ENCODE data around the gene TOMM22.
"Not testable (repeated sequence)": the region's sequence is repeated elsewhere in the genome, so short reads cannot be mapped to it uniquely, and the experiment has no call there.

Gene TOMM22

DNA sequence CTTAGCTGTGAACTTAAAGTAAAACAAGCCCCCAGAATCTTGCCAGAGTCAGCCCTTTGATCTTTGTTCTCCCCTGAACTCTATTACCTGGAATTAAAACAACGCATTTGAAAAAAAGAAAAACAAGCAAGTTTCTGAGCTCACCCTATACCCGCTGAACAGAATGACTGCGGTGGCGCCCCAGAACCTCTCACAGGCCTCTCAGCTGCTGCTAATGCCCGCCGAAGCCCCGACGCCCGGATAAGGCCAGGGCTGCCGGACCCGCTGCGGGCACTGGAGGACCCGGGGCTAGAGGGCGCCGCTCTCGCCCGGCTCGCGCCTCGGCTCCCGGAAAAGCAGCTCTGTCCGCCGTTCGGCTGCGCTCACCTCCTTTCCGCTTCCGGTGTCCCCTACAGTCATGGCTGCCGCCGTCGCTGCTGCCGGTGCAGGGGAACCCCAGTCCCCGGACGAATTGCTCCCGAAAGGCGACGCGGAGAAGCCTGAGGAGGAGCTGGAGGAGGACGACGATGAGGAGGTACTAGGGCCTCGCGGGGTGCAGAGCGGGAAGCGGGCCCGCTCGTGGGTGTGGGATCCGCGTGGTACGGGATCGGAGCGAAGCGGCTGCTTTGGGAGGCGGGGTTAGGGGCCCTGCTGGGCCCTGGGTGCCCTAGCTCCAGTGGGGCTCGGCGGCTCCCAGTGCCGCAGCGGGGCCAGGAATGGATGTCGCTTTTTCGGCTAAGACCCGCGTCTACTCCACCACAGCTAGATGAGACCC, at the start of gene TOMM22:
TOMM22 (plus strand) TSS at position 376 of the 754 bp plus-strand sequence; CDS start at position 398, 22 bp downstream.
- peak; percentile 78 for DNase-seq

DNA sequence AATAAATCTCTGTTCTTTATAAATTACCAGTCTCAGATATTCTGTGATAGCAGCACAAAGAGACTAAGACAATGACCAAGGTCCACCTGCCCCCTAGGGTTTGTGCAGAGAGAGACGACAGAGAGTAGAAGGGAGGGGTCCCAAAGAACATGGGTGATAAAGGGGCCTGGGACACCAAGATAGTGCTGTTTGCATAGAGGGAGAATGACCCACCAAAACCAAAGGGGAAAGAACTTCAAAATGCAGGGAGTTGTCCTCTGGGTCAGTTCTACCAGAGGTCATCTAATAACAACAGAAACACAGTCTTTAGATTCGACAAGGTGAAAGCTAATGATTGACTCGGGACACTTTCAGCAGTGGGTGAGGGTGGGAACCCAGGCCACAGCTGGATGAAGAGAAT, 49.2 kb upstream of the TOMM22 start:
- no peak for DNase-seq

DNA sequence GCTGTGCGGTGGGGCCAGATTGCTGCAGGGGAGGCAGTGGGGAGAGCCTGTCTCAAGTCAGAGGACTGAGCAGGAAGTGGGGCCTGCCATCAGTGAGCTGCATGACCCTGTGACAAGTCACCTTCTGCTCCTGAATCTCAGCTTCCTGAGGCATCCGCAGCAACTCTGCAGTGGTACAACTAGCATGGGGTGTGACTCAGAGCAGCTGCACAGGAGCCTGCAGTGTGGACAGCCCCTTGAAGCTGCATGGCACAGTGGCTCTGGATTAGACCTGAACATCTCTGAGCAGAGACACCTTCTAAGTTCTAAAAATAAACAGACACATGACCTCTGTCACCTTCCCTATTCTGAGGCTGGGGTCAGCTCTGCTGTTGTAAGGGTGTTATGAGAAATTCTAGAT, 43.5 kb upstream of the TOMM22 start:
- no peak for DNase-seq

- DNase-seq: no peak
Observed at GRCh38 chr22:38638728-38639127, 43.0 kb upstream of the TOMM22 start.

DNA sequence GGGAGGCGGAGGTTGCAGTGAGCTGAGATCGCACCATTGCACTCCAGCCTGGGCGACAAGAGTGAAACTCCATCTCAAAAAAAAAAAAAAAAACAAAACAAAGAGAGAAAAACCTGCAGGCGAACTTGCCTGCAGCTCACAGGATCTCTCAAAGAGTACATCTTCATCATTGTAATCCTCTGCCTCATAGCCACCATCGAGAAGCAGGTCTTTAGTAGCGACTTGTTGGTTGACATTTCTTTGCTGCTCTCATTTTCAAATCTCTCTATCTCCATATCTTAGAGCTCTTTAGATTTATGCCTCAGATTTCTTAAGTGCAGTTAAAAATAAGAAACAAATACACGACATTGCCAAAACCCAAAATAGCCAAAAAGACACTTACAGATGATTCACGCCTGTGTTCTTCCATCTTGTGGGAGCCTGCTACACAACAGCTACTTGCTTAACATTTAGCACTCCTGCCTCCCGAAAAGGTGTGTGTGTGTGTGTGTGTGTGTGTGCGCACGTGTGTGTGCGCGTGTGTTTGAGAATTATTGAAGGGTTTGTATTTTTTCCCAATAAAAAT, 40.2 kb upstream of the TOMM22 start:
- DNase-seq: no peak

DNA sequence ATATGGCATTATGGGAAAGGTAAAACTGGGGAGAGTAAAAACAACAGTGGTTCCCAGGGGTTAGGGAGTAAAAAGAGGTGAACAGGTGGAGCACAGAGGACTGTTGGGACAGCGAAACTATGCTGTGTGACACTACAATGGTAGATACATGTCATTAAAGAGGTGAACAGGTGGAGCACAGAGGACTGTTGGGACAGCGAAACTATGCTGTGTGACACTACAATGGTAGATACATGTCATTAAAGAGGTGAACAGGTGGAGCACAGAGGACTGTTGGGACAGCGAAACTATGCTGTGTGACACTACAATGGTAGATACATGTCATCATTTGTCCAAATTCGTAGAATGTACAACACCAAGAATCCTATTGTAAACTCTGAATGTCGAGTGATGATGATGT, 37.5 kb upstream of the TOMM22 start:
- DNase-seq: not testable (repeated sequence)

- DNase-seq: no peak
Observed at GRCh38 chr22:38645430-38645829, 36.3 kb upstream of the TOMM22 start.

DNA sequence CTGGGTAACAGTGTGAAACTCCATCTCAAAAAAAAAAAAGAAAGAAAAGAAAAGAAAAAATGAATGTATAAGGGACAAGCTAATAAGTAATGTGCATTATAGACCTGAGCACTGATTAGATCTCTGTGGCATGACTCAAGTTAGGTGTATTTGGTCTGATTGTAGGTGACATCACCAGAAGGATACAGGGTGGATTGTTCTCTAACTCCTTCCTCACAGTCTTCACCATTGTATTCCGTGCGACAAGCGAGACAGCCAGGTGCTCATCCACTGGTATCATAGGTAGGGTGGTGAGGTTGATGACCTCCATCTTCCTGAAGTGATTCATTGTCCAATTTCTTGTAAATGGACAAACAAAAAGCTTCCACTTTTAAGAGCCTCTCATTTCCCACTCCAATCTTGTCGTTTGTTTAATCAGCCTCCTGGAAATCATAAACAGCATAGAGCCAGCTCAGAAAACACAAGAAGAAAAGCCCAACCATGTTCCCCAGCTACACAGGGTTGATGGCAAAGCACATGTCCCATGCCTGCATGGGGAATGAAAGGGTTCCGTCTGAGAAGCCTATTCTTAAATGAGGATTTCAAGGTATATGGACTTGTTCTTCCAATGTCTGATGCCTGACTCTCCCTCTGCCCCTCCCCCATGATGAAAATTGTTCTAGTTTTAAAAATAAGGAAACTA, 31.8 kb upstream of the TOMM22 start:
- no peak for DNase-seq

DNA sequence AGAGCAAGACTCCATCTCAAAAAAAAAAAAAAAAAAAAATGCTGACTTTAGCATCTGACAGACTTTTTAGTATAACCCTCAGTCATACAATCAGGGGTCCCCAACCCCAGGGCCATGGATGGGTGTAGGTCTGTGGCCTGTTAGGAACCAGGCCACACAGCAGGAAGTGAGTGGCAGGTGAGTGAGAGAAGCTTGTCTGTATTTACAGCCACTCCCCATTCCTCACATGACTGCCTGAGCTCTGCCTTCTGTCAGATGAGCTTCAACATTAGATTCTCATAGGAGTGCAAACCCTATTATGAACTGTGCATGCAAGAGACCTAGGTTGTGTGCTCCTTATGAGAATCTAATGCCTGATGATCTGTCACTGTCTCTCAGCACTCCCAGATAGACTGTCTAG, 28.9 kb upstream of the TOMM22 start:
- no peak for DNase-seq

GRCh38 chr22:38653741-38654140, 28.0 kb upstream of the TOMM22 start:
- DNase-seq: no peak

- no peak for DNase-seq
Observed at GRCh38 chr22:38655519-38656255, 26.1 kb upstream of the TOMM22 start.

DNA sequence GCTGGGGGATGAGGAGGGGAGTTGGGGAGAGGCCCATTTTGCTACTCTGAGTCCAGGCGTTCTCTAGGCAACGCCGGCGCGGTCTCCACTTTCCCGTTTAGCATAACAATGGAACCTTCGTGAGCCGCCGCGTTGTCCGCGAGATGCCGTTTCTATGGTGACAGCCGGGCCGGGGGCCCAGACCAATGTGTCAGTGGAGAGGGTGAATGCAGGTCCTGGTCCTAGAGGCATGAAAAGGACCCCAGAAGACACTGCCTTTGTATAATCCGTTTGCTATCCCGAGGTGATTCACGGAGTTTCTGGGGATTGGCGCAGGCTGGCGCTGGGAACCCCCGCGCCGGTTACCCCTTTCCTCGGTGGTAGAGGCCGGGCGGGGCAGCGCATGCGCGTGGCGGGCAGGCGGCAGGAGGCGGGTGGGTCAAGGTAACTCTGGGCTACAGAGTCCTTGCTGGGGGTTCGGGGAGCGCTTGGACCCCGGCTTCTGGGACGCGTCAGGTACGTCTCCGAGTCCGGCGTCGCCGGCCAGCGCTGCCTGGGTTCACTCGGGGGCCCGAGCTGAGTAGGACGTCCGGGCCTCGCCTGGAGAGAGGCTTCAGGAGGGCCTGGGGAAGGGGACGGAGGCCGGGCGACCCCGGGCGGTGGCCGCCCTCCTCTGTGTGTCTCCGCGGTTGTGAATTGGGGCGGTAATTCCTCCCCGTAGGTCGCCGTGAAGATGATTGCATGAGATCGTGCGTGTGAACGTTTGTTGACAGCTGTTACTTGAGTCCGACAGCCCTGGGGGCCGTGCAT, 25.3 kb upstream of the TOMM22 start, which contains the start of the genes CBY1 and FAM227A:
CBY1 (plus strand) TSS at position 383 of the 789 bp plus-strand sequence. CDS start 11,417 bp downstream, outside the sequence.
FAM227A (minus strand) TSS at position 137 of the 789 bp plus-strand sequence. CDS start 6,224 bp downstream, outside the sequence.
- peak; percentile 44 for DNase-seq

DNA sequence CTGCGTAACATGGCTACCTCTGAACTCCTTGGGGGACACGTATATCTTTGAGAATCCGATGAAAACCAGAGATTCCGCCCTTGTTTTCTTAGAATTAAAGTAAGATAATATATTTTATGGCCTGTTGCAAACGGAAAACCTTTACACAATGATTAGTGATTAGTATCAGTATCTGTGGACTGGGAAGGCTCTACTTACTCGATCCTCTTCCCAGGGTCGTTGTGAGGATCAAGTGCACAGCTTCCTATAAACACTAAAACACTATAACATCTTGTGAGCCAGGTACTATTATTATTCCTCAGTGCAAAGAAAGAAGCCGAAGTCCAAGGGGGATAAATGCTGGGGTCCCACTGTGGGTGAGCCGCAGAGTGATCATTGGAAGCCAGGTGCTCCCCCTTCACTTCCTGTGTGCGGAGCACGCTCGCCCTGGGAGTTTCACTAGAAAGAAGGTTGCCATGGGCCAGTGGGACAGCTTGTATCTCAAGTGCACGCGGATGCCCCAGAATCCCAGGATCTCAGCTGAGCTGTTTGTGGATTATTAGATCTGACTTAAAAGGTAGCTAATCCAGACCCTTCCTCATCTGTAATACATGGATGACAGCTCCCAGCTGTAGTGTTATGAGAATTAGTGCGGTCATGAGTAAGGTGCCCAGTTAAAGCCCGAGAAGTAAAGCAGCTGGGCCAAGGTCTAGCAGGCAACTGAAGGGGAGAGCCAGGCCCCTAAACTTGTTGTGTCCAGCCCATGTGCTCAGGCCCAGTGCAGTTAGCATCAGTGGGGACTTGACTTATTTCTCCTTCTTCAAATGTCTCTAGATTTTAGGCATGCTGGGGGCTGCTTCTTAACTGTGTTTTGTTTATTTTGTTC, 24.5 kb upstream of the TOMM22 start:
- no peak for DNase-seq

DNA sequence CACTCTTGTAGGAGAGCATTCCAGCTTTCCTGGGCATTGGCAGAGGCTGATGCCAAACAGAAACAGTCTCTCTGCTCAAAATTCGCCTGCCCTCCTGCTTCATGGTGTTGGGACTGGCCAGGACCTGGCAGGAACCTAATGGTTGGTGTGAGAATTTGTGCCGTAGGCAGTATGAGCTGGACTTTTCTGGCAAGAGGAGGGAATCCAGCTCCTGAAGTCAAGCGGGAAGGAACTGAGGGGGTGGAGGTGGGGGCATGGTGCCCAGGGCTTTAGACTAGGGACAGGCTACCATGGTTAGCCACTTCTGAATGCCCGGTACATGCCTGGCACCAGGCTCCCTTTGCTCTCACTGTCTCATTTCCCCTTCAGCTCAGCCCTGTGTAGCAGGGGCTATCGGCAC, 6.9 kb upstream of the TOMM22 start:
- DNase-seq: no peak

GRCh38 chr22:38675833-38676232, 5.9 kb upstream of the TOMM22 start:
- no peak for DNase-seq

DNA sequence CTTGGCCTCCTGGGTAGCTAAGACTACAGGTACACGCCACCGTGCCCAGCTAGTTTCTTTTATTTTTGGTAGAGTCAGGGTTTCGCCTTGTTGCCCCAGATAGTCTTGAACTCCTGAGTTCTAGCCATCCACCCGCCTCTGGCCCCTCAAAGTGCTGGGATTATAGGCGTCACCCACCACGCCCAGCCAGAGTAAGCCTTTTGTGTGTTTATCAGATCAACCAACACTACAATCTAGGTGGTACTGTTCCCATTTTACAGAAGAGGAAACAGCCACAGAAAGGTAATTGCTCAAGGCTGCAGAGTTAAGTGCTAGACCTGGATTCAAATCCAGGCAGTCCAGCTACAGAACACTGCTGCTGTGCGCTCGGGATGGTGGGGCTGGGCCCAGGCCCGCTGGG, 3.1 kb downstream of the TOMM22 start:
- DNase-seq: no peak

DNA sequence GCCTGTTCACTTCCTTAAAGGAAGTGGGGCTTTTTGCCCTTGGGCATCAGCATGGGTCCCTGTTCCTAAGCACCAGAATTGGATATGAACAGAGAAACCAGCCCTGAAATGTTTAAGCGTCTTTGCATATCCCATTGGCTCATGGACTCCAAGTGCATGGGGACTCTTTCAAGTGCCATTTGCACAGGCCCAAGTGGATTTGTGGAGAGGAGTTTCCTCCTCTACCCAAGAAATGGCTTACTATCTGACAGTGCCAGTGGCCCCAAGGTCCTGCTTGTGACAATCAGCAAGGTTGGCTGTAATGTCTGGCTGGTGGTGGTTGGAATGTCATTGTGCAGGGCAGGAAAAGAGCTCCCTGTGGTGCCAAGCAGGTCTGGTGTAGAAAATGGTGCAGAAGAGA, 4.0 kb downstream of the TOMM22 start:
- no peak for DNase-seq

- DNase-seq: no peak
Observed at GRCh38 chr22:38689651-38690050, 7.9 kb downstream of the TOMM22 start.

GRCh38 chr22:38694049-38694448, 12.3 kb downstream of the TOMM22 start:
- DNase-seq: no peak

DNA sequence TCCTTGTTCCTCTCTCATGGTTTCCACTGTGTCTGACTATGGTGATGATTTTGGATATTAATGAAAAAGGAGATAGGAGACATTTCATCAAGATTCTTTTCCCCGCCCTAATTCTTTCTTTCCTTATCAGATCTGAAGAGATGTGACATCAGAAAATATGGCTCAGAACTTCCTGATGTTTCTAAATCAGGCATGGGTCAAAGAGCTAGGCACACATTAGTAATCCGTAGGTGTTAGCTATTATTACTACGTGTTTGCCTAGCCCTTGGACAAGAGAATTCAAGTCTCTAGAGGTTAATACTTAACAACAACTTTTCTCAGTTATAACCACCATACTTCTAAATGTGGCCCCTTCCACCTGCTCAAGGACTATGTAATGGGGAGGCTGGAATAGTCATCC, 13.2 kb downstream of the TOMM22 start:
- no peak for DNase-seq
